Measurements from ENCODE around the gene HGF. TPM values are rescaled to one million over a fixed set of nuclear protein-coding genes. Genes with fewer than 3 reads are reported as not detected.

Gene HGF
- total RNA-seq, 2 experiments from 2014 or later: not detected

DNA sequence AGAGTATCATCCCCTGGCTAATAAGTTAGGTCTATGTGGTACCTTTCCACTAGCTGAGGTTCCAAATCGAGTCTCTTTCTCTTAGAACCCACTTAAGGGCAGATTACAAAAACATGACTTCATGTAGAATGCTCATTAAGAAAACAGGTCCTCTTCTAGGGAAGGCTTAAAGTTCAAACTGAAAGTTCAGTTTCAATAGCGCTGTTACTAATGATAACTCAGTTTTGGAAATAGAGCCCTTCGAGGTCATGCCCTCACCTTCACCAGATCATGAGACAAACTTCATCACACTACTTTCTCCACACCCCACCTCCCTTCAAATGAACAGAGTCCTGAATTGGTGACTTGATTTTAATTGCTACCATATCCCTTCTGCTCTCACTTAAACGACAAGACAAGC lies 26.2 kb downstream of the HGF start:
- ChIA-PET CTCF (ENCODE audit: unreplicated experiment) (no interaction called here), POLR2A (interaction anchor here (0.9 kb wide), 1 partner anchor 9 kb away, joined by 5 read pairs; no protein-coding TSS in a partner anchor)
- no peaks in the 10 kb centered on the region for H3K9me2 ChIP-seq (ENCODE audit: insufficient read depth, low read length)
- BruUV-seq (replicated peaks): no TSS peak
- intact Hi-C loops (cut with micrococcal nuclease; ENCODE audit: unreplicated experiment): no loop called here
- H3K79me2 ChIP-seq (ENCODE audit: insufficient read depth, low read depth, low read length): no peaks in the 10 kb centered on the region
- H3K36me3 ChIP-seq (ENCODE audit: insufficient read depth, low read length): no peaks in the 10 kb centered on the region
- no peaks in the 10 kb centered on the region for H3K9me3 ChIP-seq (ENCODE audit: low read length)
- H3K4me3 ChIP-seq (ENCODE audit: low read depth, low read length, poor library complexity, severe bottlenecking): no peak overlapping the region
- no peak overlapping the region for H3K27ac ChIP-seq (ENCODE audit: low read depth, low read length, poor library complexity, severe bottlenecking)
- no peaks in the 10 kb centered on the region for H3K4me1 ChIP-seq (ENCODE audit: insufficient read depth, low read length, poor library complexity, severe bottlenecking)
- no peak for TF ChIP-seq EZH2phosphoT487 (IDR thresholded peaks at IDR 0.05; ENCODE audit: borderline replicate concordance, low read depth, low read length)
- TF ChIP-seq, protein P1, sequence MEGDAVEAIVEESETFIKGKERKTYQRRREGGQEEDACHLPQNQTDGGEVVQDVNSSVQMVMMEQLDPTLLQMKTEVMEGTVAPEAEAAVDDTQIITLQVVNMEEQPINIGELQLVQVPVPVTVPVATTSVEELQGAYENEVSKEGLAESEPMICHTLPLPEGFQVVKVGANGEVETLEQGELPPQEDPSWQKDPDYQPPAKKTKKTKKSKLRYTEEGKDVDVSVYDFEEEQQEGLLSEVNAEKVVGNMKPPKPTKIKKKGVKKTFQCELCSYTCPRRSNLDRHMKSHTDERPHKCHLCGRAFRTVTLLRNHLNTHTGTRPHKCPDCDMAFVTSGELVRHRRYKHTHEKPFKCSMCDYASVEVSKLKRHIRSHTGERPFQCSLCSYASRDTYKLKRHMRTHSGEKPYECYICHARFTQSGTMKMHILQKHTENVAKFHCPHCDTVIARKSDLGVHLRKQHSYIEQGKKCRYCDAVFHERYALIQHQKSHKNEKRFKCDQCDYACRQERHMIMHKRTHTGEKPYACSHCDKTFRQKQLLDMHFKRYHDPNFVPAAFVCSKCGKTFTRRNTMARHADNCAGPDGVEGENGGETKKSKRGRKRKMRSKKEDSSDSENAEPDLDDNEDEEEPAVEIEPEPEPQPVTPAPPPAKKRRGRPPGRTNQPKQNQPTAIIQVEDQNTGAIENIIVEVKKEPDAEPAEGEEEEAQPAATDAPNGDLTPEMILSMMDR (conservative IDR thresholded peaks at IDR 0.05; ENCODE audit: low read length): no peak
- DNase-seq (ENCODE audit: low spot score): no peak
- H2AFZ ChIP-seq (ENCODE audit: low read length): no peak overlapping the region
- no peaks in the 10 kb centered on the region for H4K20me1 ChIP-seq (ENCODE audit: insufficient read depth, low read length)
- H3K4me2 ChIP-seq (ENCODE audit: low read length): no peak overlapping the region

DNA sequence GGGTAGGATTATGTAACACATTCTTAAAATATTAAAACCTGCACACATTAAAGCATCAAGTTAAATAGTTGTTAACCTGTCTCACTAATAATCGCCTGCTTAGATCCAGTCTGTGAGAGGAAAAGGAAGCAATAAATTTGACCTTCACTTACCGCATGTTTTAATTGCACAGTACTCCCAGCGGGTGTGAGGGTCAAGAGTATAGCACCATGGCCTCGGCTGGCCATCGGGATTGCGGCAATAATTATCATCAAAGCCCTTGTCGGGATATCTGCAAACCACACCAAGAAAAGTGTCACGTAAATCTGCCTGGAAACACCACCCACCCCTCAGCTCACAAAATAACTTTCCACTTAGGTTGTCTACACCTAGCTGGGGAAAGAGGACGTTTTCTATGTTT lies 26.6 kb downstream of the HGF start:
- H3K9me3 ChIP-seq (ENCODE audit: low read length): no peaks in the 10 kb centered on the region
- no peaks in the 10 kb centered on the region for H3K4me1 ChIP-seq (ENCODE audit: insufficient read depth, low read length, poor library complexity, severe bottlenecking)
- no peaks in the 10 kb centered on the region for H3K79me2 ChIP-seq (ENCODE audit: insufficient read depth, low read depth, low read length)
- no peak overlapping the region for H3K4me2 ChIP-seq (ENCODE audit: low read length)
- TF ChIP-seq EZH2phosphoT487 (IDR thresholded peaks at IDR 0.05; ENCODE audit: borderline replicate concordance, low read depth, low read length): no peak
- TF ChIP-seq, protein P1 (conservative IDR thresholded peaks at IDR 0.05; ENCODE audit: low read length): no peak
- no peak overlapping the region for H3K4me3 ChIP-seq (ENCODE audit: low read depth, low read length, poor library complexity, severe bottlenecking)
- intact Hi-C loops (cut with micrococcal nuclease; ENCODE audit: unreplicated experiment): no loop called here
- no peaks in the 10 kb centered on the region for H4K20me1 ChIP-seq (ENCODE audit: insufficient read depth, low read length)
- no peak overlapping the region; the same call in 1 of the 2 replicates for H2AFZ ChIP-seq (ENCODE audit: low read length)
- no TSS peak for BruUV-seq (replicated peaks)
- no peaks in the 10 kb centered on the region for H3K9me2 ChIP-seq (ENCODE audit: insufficient read depth, low read length)
- no peaks in the 10 kb centered on the region for H3K36me3 ChIP-seq (ENCODE audit: insufficient read depth, low read length)
- ChIA-PET CTCF (ENCODE audit: unreplicated experiment) (no interaction called here), POLR2A (no interaction called here)
- no peak overlapping the region for H3K27ac ChIP-seq (ENCODE audit: low read depth, low read length, poor library complexity, severe bottlenecking)
- no peak for DNase-seq (ENCODE audit: low spot score)

DNA sequence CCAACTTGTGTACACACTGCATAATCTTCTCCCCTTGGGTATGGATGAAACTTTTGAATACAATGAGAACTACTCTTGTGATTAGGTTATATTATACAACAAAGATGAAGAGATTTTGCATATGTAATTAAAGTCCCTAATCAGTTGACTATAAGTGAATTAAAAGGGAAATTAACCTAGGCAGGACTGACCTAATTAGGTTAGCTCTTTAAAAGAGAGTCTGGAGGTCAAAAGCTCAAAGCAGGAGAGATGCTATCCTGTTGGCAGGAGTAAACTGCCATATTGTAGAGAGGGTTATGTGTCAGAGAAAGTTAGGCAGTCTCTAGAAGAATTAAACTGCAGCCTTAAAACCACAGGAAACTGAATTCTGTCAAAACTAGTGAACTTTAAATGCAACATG lies 29.4 kb downstream of the HGF start:
- no peaks in the 10 kb centered on the region for H4K20me1 ChIP-seq (ENCODE audit: insufficient read depth, low read length)
- no peak overlapping the region for H3K4me2 ChIP-seq (ENCODE audit: low read length)
- no peak for TF ChIP-seq EZH2phosphoT487 (IDR thresholded peaks at IDR 0.05; ENCODE audit: borderline replicate concordance, low read depth, low read length)
- TF ChIP-seq, protein P1 (conservative IDR thresholded peaks at IDR 0.05; ENCODE audit: low read length): no peak
- H3K9me3 ChIP-seq (ENCODE audit: low read length): no peaks in the 10 kb centered on the region
- no peak overlapping the region for H2AFZ ChIP-seq (ENCODE audit: low read length)
- intact Hi-C loops (cut with micrococcal nuclease; ENCODE audit: unreplicated experiment): no loop called here
- no peak overlapping the region for H3K4me3 ChIP-seq (ENCODE audit: low read depth, low read length, poor library complexity, severe bottlenecking)
- no peak overlapping the region for H3K27ac ChIP-seq (ENCODE audit: low read depth, low read length, poor library complexity, severe bottlenecking)
- CTCF ChIA-PET (ENCODE audit: unreplicated experiment): no interaction called here
- POLR2A ChIA-PET: no interaction called here
- no peaks in the 10 kb centered on the region for H3K9me2 ChIP-seq (ENCODE audit: insufficient read depth, low read length)
- H3K4me1 ChIP-seq (ENCODE audit: insufficient read depth, low read length, poor library complexity, severe bottlenecking): no peaks in the 10 kb centered on the region
- H3K79me2 ChIP-seq (ENCODE audit: insufficient read depth, low read depth, low read length): no peaks in the 10 kb centered on the region
- no peaks in the 10 kb centered on the region for H3K36me3 ChIP-seq (ENCODE audit: insufficient read depth, low read length)
- no TSS peak for BruUV-seq (replicated peaks)
- DNase-seq (ENCODE audit: low spot score): no peak
